ENCODE results near the gene CYP2R1. TPM values are rescaled to one million over a fixed set of nuclear protein-coding genes. Genes with fewer than 3 reads are reported as not detected.

Gene CYP2R1, protein sequence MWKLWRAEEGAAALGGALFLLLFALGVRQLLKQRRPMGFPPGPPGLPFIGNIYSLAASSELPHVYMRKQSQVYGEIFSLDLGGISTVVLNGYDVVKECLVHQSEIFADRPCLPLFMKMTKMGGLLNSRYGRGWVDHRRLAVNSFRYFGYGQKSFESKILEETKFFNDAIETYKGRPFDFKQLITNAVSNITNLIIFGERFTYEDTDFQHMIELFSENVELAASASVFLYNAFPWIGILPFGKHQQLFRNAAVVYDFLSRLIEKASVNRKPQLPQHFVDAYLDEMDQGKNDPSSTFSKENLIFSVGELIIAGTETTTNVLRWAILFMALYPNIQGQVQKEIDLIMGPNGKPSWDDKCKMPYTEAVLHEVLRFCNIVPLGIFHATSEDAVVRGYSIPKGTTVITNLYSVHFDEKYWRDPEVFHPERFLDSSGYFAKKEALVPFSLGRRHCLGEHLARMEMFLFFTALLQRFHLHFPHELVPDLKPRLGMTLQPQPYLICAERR
- 30.4 and 33.3 TPM in 2 replicates for total RNA-seq

DNA sequence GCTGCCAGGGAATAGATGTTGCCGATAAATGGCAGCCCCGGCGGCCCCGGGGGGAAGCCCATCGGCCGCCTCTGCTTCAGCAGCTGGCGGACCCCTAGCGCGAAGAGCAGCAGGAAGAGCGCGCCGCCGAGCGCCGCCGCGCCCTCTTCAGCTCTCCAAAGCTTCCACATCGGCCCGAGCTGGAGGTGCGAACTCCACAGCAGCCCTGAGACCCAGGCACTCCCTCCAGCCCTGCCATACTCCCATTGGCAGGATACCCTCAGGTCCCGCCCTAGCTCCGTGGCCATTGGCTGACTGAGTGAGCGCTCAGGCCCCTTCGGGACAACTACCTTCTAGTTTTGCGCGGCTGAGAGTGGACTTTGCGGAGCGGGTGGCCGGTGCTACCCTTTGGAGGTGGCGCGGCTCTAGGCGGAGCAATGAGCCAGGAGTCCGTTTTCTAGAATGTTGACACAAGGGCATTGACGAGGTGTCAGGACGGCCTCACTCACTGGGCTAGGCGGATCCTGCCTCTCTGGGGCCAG, at the start of gene CYP2R1:
Gene CYP2R1, minus strand, starts transcription at position 196 of the 521 bp plus-strand sequence. Its CDS starts 26 bp downstream, at position 170.

Other genes with a start within 250 kb of the CYP2R1 start
- gene PDE3B, start 248.4 kb downstream of the CYP2R1 start, total RNA-seq: under 0.01 and 0.14 TPM in 2 replicates
- not detected in 2 replicates for gene CALCA, start 80.1 kb upstream of the CYP2R1 start, total RNA-seq
- gene CALCB, start 181.4 kb upstream of the CYP2R1 start, total RNA-seq: 0.21 and 0.34 TPM in 2 replicates
- 0.43 and 0.68 TPM in 2 replicates for gene INSC, start 222.7 kb upstream of the CYP2R1 start, total RNA-seq

Measured in nasal cavity respiratory epithelium epithelial cell of viscerocranial mucosa (primary cell).